ENCODE data around the gene GRPEL2.
"Not testable (repeated sequence)": the region's sequence is repeated elsewhere in the genome, so short reads cannot be mapped to it uniquely, and the experiment has no call there.

Gene GRPEL2

GRCh38 chr5:149379177-149379761 lies 34.0 kb downstream of the GRPEL2 start, which contains the start of gene IL17B:
TSS of gene IL17B (minus strand) at chr5:149379292. CDS start at chr5:149379225, 67 bp downstream.
- no peak for DNase-seq

GRCh38 chr5:149379818-149380374 lies 34.6 kb downstream of the GRPEL2 start:
- no peak for DNase-seq

- DNase-seq, result no peak
These were observed 35.3 kb downstream of the GRPEL2 start for GRCh38 chr5:149380466-149381121.

GRCh38 chr5:149381261-149381985 lies 36.1 kb downstream of the GRPEL2 start:
- DNase-seq, result no peak

GRCh38 chr5:149381986-149382338 lies 36.7 kb downstream of the GRPEL2 start:
- peak; percentile 46 for DNase-seq

- DNase-seq, result no peak
These were observed 37.4 kb downstream of the GRPEL2 start for GRCh38 chr5:149382517-149383220.

GRCh38 chr5:149383399-149383798 lies 38.1 kb downstream of the GRPEL2 start:
- DNase-seq, result no peak

GRCh38 chr5:149386166-149386565 lies 40.9 kb downstream of the GRPEL2 start:
- no peak for DNase-seq

- no peak for DNase-seq
These were observed 41.9 kb downstream of the GRPEL2 start for GRCh38 chr5:149387081-149387631.

GRCh38 chr5:149387982-149388381 lies 42.7 kb downstream of the GRPEL2 start:
- no peak for DNase-seq

- DNase-seq, result no peak
These were observed 43.3 kb downstream of the GRPEL2 start for GRCh38 chr5:149388498-149389190.

GRCh38 chr5:149389552-149390495 lies 44.5 kb downstream of the GRPEL2 start:
- no peak for DNase-seq

- DNase-seq, result not testable (repeated sequence)
These were observed 45.8 kb downstream of the GRPEL2 start for GRCh38 chr5:149391076-149391475.

GRCh38 chr5:149391524-149391923 lies 46.2 kb downstream of the GRPEL2 start:
- DNase-seq, result no peak

- DNase-seq, result no peak
These were observed 47.4 kb downstream of the GRPEL2 start for GRCh38 chr5:149392718-149393117.

GRCh38 chr5:149394996-149395395 lies 49.7 kb downstream of the GRPEL2 start:
- DNase-seq, result not testable (repeated sequence)

- no peak for DNase-seq
These were observed 52.2 kb downstream of the GRPEL2 start for GRCh38 chr5:149397530-149397929.

- not testable (repeated sequence) for DNase-seq
These were observed 53.5 kb downstream of the GRPEL2 start for GRCh38 chr5:149398747-149399266.

GRCh38 chr5:149399775-149400174 lies 54.5 kb downstream of the GRPEL2 start:
- DNase-seq, result no peak

GRCh38 chr5:149400304-149400703 lies 55.0 kb downstream of the GRPEL2 start:
- no peak for DNase-seq

- no peak for DNase-seq
These were observed 55.8 kb downstream of the GRPEL2 start for GRCh38 chr5:149401051-149401450.

All from NCI-H1092 (cell line).